NOMO-1 treated with DMSO at 0.1 percent for 48 hours (cell line): Measurements from ENCODE around the gene QDPR.
A peak's percentile ranks its signal among the peaks of the same experiment; 100 is the strongest.
"Not testable (repeated sequence)": the region's sequence is repeated elsewhere in the genome, so short reads cannot be mapped to it uniquely, and the experiment has no call there.

ENCODE experiments used
- DNase-seq: peaks from one replicate; lab custom pipeline; 2025; ENCODE audit not compliant: unreplicated experiment; lab: John Stamatoyannopoulos, UW

Gene QDPR

DNA sequence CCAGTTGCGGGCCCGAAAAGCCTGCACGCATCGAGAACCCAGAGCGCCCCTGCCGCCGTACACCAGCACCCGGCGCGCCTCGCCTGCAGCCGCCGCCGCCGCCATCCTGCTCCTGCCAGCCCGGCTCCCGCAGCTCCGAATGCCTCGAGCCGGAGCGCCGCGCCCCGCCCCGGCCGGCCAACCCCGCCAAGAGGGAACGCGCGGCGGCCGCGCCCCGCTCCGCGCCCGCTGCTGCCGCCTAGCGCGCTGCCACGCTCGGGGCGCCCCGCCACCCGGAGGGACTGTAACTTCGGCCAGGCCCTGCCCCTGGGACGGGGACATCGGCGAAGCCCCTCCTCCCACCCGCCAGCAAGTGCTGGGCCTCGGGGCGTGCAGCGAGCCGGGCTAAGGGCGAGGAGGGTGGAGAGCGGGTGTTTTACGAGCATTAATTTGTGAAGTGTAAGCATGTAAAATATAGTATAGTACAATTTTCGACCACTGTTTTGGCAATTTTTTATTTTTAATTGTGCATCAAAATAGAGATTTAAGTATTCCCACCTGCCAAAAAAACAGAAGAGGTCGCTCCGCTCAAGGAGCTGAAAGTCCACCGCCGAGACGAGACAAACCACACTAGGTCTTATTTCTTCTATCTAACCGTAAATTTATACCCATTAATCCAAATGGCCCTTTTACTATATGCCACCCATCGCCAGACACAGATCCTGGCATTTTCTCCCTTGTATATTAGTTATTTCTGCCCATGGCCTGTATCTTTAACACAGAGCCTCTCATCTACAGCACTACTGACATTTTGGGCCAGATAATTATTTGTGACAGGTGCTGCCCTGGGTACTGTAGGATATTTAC is at the start of gene QDPR:
Gene QDPR, minus strand, starts transcription at position 141 of the 846 bp plus-strand sequence. Its CDS starts 36 bp downstream, at position 105.
- peak; percentile 77 for DNase-seq

DNA sequence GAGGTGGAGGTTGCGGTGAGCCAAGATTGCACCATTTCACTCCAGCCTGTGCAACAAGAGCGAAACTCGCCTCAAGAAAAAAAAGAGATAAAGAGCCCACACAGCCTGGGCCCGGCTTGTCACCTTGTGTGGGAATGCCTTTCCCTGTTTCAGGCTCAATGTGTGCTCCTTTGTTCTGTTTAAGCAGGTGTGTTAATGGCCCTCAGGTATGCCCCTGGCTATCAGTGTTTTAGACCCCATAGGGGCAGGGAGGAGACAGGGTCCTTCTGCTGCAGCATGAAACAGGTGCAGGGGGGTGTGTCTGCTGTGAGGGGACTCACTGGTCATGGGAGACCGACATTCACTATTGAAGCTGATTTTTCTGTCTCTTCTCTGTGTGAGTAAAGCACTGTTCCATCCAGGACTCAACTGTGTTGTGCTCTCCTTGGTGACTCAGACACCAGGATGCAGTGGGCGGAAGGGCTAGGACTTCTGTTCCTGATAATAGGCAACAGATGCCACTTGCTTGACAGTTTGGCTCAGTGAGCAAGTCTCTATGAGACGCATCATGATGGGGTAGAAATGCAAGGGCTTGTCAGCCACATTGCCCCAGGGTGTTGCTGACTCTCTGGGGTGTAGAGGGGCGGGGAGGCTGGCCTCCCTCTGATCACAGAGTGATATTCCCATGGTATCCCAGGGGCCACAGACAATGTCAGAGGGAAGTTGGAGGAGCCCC is 49.5 kb upstream of the QDPR start:
- DNase-seq = no peak

DNA sequence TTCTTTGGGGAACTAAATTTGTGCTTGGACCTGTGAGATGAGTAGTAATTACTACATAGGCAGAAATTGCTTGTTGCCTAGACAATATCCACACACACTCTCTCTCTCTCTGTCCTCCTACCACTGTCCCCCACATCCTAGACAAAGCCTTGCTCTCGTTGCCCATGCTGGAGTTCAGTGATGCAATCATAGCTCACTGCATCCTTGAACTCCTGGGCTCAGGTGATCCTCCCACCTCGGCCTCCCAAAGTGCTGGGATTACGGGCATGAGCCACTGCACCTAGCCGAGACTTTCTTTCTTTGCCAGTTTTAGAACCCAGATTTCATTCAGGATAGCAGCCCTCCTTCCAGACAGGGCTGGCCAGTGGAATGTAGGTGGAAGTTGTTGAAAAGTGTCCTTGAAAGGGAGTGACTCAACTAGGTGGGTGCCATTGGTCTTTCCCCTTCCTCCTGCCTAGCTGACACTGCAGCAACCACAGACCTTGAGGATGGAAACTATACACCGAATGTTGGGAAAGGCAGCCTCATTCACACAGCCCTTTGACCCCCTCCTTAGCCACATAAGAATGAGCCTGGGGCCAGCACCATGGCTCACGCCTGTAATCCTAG is 48.3 kb upstream of the QDPR start:
- DNase-seq = no peak

DNA sequence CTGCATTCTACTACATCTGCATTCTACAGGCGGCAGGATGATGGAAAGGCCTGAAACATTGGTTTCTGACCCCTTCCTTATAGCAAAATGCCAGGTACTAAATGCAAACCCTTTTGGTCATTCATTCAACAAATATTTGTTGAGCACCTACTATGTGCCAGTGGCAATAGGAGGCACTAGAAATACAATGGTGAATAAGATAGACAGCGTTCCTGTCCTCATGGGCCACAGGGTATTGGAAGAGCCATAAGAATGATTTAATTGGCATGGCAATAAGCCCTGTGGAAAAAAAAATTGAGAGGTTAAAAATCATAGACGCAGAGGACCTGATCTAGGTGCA is 47.8 kb upstream of the QDPR start:
- no peak for DNase-seq

DNA sequence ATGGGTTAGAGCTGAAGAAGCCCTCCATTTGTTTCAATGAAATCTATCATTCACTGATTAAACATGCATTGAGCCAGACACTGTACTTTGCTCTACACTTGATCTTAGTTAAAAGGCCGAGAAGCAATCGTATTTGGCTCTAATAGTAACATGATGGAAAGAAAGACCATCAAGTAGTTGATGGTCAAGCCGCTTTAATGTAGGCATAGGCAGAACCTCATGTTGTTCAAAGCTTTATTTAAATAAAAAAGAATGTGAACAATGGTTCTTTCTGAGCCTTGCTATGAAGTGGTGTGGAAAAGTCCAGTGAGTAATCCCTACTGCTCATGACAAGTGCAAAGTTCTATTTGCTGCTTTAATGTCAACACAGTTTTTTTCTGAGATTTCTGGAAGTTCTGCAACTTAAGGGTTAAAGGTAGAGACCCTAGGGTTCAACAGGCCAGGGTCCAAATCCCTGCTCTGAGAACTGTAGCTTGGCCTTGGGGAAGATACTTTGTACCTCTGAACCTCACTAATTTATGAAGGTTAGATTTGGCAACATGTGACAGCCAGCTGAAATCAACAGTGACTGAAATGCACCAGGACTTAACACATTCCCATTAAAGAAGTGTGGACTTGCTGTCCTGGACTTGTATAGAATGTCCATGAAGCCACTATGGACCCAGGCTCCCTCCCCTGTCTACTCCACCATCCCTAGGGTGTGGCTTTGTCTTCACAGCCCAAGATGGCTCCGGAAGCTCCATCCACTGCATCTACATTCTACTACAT is 47.2 kb upstream of the QDPR start:
- no peak for DNase-seq

DNA sequence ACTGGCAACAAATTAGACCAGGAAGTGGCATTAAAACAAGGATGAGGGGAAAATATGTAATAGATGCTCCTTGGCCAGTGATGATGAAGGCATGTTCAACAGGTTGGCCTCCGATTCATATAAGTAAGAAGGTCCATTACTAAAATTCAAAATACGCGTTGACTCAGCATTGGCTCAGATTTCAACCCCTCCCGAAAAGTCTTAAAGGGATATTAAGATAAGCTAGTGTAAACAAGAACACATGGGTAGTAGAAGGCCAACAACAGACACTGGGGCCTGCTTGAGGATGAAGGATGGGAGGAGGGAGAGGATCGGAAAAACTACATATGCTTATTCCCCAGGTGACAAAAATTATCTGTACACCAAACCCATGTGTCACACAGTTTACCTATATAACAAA is 46.0 kb upstream of the QDPR start:
- no peak for DNase-seq

DNA sequence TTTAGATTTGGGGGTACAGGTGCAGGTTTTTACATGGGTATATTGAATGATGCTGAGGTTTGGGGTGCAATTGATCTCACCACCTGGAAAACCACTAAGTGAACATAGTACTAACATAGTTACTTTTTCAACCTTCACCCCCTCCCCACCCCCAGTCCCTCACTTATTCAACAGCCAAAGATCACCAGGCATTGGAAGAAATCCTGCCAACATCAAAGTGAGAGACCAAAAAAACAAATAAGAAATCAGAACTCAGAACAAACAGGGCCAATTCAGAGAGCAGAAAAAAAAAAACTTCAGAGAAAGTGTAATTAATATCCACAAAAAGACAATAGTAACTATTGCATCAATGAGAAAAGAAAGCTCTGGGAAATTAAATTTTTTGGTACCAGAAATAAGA is 44.6 kb upstream of the QDPR start:
- DNase-seq = no peak

DNA sequence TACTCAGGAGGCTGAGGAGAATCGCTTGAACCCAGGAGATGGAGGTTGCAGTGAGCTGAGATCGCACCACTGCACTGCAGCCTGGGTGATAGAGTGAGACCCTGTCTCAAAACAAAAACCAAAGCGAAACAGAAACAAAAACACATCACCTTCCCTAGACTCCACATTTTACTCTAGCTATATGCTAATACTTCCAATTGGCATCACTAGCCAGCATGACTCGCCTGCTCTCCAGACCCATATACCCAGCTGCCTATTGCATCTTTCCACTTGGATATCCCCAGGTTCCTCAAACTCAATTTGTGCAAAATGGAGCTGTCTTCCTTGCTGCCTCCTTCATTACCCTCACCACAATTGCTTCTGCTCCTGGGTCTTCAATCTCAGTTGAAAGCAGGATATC is 42.7 kb upstream of the QDPR start:
- no peak for DNase-seq

DNA sequence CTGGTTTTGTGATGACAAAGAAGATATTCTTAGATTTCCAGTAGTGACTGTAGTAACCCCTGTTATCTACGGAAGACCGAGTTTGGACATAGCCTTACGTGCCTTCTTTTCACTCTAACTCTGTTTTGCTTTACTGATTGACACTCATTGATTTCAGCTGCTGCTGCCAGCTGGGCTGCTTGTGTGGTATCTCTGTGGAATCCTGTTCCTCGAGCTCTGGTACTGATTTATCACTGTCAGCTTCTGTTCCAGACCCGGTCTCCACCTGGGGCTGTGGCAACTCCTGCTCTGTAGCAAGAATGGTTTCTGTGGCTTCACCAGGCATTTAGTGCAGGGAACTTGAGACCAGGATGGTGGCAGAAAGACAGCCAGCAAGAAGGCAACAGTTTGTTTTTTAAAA is 40.5 kb upstream of the QDPR start:
- no peak for DNase-seq

DNA sequence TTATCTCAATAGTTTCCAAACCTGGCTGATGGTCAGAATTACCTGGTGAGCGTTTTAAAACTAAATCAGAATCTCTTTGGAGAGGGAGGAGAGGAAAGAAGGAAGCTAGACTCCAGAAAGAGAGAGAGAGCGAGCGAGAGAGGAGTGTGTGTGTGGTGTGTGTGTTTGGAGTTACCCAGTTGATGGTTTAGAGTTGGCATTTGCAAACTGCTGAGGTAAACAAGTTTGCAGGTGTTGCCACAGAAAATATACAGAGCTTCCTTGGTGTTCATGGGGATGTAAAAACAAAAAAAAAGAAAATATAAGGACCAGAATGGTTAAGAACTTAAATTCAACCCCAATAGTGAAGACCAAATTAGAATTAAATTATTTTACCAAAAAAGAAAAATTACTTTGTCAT is 38.7 kb upstream of the QDPR start:
- no peak for DNase-seq

DNA sequence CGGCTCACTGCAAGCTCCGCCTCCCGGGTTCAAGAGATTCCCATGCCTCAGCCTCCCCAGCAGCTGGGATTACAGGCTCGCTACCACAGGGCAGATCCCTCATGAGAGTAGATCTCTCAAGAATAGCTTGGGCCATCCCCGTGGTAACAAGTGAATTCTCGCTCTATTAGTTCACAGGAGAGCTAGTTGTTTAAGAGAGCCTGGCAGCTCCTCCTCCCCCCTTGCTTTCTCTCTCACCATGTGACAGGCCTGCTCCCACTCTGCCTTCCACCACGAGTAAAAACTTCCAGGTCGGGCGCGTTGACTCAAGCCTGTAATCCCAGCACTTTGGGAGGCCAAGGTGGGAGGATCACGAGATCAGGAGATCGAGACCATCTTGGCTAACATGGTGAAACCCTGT is 34.8 kb upstream of the QDPR start:
- no peak for DNase-seq

DNA sequence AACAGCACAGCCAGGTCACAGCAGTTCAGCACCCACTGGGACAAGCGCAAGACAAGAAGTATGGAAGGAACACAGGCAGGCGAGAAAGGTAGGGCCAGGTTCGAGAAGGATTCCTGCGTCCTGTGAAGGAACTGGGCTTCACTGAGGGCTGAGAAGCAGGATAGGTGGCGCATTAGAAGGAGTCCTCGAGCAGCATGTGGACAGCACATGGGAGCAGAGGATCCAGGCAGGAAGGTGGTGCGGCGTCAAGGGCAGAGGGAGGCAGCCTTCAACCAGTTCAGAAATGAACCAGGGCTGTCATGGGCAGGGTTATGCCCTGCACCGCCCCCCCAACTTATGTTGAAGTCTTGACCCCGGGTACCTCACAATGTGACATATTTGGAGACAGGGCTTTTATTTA is 34.3 kb upstream of the QDPR start:
- no peak for DNase-seq

DNA sequence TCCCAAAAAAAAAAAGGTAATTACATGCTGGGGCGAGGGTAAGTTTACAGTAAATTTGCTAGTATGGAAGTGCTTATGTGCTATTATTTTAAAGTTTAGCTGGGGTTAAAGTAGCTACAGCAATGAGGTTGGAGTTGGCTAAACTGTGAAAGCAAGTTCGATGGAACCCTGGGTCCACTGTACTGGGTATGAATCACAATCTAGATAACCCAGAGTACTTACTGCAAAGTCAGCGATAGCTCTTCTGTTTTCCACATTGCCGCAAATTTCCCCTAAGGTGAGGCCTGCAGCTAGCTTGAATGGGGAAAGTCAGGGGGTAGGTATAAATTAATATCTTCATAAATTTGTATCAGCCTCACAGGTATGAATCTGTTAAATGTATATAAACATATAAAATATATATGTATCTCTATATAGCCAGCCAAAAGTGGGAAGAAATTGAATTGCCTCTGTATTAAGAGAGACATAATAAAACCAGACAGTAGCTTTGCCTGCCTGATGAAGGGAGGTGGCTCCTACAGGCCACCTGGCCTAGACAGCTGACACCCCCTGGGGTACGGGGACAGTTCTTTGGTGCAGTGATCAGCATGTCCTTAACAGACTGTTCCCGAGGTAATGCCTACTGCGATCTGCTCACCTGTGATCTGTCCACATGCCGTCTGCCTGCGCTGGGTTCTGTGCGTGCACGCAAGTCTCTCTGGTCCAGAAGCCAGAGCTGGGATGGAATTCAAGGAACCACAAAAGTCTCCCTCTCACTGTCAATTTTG is 33.7 kb upstream of the QDPR start:
- no peak for DNase-seq

DNA sequence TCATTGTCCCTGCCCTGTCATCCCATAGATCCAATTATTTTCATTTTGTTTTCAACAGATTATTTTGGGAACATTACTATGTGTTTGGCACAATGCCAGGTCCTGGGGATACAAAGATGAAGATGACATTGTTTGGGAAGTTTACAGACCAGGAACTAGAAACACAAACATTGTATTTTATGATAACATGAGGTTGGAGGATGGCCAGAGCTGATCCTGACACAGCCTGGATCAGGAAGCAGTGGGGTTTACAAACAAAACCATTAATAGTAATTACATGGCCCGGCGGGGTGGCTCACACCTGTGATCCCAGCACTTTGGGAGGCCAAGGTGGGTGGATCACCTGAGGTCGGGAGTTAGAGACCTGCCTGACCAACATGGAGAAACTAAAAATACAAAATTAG is 32.9 kb upstream of the QDPR start:
- DNase-seq = no peak

DNA sequence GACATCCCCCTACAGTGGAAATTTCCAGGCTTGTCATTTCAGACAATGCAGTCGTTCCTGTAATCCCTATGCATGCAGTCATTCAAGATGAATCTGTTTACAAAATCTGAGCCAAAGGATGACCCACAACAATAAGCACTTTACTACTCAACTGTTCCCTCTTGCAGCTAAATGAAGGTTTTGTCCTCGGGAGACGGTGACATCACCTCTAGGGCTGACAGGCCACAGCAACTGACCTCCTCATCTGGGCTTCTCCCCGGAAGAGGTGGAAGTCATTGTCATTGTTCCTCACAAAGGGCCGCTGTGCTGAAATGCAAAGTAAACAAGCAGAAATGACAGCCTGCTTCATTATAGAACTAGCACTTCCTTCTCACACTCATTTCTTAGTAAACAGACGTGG is 32.3 kb upstream of the QDPR start:
- no peak for DNase-seq

DNA sequence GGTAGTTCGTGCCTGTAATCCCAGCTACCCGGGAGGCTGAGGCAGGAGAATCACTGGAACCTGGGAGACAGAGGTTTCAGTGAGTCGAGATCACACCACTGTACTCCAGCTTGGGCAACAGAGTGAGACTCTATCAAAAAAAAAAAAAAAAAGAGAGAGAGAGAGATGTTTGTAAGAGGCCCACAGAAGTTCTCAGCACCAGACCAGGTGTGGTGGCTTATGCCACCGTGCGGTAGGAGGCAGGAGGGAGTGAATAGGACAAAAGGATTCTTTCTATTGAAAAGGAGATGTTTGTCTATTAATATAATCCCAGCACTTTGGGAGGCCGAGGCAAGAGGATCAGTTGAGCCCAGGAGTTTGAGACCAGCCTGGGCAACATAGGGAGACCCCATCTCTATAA is 25.2 kb upstream of the QDPR start:
- not testable (repeated sequence) for DNase-seq

DNA sequence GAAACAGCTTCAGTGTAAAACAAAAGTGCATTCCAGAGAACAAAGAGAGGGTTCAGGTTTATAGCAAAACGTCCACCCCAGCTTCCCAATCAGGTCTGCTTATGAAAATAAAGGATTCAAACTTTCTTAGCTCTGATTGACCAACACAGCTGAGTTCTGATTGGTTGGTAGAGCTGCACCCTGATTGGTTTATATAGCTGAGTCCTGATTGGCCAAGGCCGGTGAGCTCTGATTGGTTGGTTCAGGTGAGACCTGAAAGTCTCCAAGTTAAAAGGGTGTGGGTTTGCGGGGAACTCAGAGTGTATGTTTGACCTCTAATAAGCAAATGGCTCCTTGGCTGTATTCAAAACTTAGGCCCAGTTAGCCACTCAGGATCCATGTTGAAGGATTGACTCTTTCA is 24.0 kb upstream of the QDPR start:
- no peak for DNase-seq

DNA sequence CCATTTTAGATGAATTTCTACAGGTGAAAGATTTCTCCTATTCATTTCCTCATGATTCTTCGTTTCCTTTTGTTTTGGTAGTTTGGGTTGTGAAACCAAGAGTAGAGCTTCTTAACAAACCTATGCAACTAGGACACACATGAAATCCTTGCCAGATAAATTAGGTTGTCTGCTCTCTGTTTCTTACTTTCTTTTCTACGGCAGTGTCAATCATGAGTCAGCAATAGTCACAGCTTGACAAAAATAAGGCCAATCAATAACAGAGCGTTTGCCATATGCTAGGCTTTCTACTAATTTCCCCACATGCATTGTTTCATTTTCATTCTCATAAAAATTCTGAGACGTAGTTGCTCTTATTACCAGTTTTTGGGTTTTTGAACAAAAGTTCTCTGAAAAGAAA is 23.4 kb upstream of the QDPR start:
- DNase-seq = peak; percentile 28

DNA sequence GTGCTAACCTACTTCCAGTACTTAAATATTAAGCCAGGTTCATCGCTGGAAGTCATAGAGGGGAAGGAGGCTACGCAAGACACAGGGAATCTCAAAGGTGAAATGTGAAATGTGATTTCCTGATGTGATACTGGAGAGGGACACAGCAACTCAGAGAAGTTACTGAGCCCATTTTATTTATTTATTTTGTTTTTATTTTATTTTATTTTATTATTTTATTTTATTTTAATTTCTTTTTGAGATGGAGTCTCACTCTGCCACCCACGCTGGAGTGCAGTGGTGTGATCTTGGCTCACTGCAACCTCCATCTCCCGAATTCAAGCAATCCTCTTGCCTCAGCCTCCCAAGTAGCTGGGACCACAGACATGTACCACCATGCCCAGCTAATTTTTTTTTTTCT is 22.8 kb upstream of the QDPR start:
- DNase-seq = no peak

DNA sequence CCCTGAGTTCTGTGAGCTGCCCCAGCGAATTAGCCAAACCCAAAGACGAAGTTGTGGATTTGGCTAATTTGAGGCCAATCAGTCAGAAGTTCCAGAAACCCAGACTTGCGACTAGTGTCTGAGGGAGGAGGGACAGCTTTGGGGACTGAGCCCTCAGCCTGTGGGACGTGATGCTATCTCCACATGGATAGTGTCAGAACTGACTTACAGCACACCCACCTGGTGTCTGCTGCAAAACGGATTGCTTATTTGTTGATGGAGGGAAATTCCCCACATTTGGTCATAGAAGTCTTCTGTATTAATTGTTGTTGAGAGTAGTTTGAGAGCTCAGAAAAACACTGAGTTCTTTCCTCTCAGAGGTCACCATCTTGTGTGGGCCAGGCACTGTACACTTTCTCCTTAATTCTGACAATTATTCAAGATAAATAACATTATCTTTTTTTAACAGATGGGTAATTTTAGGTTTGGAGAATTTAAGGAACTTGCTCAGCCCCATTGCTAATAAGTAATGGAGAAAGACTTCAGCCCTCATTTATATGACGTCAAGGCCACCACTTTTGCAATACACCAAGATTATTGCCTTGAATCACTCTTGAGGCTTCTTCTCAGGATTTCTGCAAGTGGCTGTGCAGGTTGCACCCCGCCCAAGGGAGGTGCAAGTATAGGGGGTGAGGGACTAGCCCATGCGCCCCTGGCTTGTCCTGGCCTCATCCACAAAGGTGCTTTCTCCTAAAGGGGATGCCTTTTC is 19.8 kb upstream of the QDPR start:
- peak; percentile 42 for DNase-seq
